Muscle of arm (tissue), 12 donors: ENCODE results near the gene ZNF618. TPM values are rescaled to one million over a fixed set of nuclear protein-coding genes. Genes with fewer than 3 reads are reported as not detected.

Experiments
- DNase-seq: peaks from one replicate; pipeline ENCODE4 v3.0.0-alpha.2; 2013
- polyA plus RNA-seq, 12 donors: library from polyadenylated mRNA; unstranded; fragments of 120-200 nt; gene quantifications; one replicate each; pipeline ENCODE4 v1.2.1, GENCODE V29; 2013; ENCODE audit not compliant: insufficient read length in 12 of 12

The ZNF618 gene
- polyA plus RNA-seq, 12 donors, result 11.6 to 22.5 (median 14.9) TPM; not detected in 1

DNA sequence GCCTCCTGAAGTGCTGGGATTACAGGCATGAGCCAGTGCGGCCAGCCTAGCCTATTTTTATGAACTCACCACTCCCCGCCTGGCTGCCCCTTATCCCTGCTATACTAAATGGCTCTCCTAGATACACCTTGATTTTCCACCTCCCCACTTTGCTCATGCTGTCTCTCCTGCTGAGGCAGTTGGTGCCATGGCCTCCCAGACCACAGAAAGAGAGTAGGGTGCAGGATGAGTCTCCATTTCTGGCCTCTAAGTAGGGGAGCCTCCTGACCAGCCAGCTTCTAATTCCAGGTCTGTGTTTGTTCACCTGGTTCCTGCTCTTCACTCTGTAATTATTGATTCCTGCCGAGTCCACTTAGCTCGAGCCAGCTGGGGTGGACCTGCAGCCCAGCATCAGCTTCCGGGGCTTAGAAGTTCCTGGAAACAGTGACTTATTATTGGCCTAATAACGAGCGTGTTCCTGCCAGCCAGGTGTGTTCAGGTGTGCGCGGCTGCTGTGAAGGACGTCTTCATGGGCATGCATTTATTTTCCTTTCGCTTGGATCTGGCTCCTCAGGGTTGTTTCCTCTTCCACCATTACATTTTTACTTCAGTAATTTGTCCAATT, 34.0 kb downstream of the ZNF618 start:
- DNase-seq, result no peak

DNA sequence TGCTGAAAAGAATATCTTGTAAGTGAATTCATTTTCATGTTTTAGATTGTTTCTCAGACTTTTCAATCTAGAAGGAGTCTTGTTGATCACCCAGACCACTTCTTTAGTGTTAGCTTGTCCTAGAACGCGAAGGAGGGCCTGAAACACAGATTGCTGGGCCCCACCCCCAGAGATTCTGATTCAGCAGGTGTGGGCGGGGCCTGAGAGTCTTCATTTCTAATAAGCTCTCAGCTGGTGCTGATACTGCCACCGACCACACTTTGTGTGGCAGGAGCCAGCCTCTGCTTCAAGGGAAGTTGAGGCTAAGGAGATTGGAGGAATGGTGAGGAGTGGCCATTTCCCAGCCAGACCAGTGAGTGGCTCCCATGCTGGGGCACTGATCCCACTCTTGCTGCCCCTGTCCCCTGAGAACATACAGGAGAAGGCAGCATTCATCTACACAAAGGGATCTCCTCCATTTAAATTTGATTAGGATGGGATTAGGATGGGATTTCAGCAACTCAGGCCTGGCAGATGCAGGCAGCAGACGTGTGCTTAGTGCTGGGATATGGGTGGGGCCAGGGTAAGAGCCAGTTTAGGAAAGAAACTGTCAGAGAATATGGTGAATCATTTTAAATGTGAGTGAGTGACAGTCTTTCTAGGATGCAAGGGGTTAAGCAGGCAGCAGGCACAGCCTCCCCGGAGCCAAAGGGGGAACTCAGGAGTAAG, 35.9 kb downstream of the ZNF618 start:
- DNase-seq, result no peak

DNA sequence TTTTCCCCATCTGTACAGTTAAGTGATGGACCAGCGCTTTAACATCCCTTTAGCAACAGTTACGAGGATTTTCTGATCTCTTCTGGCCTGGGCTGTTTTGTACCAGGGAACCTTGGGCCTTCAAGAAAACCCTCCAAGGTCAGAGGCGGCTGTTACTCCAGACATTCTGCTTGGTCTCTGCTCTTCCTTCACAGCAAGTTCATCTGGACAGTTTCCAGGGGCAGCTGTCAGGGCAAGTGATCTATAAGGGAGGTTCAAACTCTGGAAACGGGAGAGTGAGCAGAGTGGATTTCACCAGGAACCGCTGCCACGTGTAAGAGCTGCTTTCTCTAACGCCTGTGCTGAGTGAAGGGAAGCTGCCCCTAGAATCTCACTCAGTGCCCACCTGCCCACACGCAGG, 36.7 kb downstream of the ZNF618 start:
- DNase-seq, result no peak

DNA sequence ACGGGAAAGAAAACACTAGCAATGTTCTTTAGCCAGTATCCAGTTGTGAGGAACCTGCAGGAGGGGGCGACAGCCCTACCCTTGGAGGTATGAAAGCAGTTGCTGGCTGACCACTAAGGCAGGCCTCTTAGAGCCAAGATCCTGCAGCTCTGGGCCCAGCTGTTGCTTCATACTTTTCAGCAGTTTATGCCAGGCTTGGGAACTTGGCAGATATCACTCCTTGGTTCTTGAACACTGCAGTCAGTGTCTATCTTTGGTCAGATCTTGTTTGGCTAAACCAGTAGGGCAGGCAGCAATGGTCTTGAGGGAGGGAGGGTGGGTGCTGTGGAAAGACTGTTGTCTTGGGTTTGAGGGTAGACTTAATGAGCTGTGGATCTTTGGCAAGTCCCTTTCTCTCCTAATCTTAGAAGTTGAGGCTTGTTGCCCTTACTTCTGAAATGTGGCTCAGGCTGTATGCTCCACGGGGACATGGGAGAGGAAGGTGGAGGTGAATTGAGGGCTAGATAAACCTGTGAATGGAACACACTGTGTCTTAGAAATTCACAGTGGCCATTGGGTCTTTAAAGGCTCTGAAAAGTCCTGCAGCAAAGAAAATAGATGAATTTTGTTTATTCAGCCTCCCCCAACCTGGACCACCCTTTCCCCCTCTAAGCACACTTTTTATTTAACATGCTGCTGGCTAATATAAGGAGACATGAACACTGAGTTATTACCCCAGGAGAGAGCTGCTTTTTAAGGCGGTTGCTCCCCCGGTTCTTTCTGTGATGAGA, 37.5 kb downstream of the ZNF618 start:
- no peak for DNase-seq

DNA sequence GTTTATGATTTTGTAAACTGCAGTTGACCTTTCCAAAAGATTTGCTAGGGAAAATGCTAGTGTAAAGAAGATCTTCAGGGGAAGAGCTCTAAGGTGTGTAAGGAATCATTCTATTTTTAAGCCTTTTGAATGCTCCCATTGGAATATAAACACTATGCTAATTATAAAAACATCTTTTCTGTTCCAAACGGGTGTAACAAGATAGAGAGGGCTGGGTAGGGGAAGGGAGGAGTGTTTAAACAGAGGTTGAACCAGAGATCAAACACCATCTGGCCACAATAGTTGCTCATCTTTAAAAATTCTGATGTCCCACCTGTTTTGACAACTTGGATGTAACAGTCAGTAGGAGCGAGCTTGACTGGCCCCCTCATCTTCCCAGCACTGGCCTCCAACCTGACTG, 38.4 kb downstream of the ZNF618 start:
- DNase-seq, result no peak

DNA sequence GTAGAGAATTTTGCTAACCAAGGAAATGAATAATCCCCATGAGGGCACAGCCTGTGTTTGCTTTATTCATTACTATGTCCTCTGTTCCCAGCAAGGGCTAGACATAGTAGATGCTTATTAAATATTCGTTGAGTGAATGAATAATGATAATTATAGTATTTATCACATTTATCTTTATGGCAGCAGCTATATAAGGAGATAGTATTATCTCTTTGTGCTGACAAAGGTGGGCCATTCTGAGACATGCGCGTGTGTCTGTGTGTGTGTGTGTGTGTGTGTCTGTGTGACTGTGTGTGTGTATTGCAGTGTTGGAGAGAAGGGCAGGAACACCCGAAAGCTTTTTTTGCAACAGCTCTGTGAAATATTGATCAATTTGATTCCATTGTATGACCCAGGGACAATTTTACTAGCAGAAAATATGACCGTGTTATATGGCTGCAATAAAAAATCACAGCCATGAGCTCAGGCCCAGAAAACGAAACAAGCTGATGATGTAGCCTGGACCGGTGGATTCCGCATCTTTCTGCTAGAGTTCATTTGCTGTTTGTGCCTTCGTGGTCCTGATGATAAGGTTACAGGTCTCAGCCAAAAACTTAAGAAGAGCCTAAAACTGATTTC, 39.8 kb downstream of the ZNF618 start:
- no peak for DNase-seq

DNA sequence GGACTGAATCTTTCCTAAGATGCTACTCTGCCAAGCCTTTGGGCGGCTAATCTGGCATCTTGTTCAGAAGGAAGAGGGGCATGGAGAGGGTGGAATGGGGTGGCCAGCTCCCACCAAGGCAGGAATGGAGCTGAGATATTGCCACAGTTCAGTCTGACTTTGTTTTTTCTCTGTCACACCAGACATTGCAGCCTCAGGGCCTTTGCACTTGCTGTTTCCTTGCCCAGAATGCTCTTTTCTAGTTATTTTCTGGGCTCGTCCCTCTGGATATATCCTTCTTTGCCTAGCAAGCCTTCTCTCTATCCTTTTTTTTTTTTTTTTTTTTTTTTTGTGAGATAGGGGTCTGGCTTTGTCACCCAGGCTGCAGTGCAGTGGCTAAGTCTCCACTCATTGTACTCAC, 40.8 kb downstream of the ZNF618 start:
- no peak for DNase-seq

DNA sequence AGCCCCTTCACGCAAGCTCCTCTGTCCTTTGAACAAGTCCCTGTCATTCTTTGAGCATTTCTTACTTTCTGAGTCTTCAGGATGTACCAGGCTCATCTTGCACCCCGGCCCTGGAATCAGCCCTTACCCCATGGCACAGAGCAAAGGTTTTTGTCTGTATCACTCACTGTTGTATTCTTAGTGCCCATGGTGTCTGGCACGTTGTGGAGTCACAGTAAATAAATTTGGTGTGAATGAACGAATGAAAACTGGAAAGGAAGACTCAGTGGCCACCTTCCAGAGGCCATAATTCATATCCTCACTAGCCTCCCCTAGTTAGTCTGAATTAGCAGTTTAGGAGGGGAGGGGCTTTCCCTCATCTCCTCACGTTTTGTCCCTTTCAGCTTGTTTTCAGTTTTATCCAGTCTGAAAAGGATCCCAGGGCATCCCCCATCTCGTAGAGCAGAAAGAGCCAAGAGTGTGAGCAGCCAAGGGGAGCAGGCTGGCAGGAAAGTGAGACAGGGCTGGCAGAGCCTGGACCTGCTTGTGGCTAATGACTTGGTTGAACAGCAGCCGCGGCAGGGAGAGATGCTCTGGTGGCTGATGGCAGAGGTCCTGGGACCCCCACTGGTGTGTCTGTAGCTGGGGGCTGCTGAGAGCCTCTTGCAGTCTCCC, 42.7 kb downstream of the ZNF618 start:
- DNase-seq, result no peak

DNA sequence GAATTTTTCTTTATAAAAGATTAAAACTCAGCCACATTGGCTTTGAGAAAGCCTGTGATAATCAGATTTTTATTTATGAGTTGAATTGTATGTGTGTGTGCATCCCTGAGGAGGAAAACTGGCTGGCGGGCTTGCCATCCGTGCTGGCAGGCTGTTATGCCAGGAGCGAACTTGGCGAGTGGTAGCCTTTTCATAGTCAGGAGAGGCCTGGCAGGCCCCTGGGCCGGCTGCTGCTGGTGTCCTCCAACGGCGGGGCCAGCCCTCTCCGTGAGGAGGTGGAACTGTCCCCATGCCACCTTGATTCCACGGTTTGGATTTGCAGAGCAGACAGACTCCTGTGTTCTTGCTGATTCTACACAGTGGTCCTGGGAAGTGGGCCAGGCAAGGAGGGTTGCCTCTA, 43.3 kb downstream of the ZNF618 start:
- DNase-seq, result no peak

DNA sequence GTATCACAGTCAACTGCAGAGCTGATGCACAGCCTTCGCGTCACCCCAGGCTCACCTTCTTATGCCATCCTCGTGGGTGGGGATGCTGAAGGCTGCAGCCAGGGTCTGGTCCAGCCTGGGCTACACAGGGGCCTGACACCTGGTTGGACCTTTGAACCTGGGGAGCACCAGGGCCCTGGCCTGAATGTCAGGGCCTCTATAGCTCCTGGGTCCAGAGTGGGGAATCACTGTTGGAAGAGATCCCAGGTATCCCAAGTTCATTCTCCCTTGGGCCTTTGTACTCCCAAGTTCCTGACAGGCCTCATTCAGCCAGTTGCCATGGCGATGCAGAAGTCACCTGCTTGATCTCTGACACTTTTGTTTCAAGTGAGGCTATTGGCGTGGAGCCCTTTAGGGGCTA, 43.8 kb downstream of the ZNF618 start:
- no peak for DNase-seq

DNA sequence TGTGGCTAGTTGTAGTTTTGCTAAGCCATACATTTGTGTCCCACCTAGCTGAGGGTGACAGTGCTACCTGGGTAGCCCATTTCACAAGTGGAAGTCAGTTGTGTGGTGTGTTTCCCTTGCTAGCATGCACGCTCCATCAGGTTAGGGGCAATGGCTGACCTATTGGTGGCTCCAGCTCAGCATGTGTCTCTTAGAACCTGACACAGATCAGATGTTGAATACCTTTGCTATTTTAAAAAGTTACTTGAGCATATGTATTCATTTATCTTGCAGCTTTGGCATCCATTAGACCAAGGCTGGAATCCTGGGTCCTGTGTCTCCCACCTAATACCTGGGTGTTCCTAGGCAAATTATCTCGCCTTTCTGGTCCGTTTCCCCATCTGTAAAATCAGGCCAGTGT, 44.8 kb downstream of the ZNF618 start:
- no peak for DNase-seq

DNA sequence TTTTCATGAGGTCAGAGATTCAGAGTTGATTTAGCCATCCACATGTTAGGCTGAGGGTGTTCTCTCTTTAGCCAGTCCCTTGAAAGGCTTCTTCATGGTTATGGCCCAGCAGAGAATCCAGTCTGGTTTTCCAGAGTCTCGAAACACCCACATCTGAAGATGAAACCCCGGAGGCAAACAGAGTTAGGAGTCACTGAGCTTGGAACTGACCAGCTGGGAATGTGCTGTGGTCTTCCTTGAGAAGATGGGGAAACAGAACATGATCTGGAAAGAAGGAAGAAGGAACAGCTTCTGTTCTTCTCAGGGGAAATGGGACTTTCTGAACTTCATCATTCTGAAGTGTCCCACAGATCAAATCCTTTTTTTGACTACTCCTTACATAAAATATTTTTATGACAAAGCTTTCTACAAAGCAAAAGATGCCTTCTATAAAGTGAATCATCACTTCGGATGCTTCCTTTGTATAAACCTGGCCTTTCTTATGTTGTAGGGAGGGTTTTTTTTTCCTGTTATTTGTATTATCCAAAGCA, 45.4 kb downstream of the ZNF618 start:
- DNase-seq, result no peak

DNA sequence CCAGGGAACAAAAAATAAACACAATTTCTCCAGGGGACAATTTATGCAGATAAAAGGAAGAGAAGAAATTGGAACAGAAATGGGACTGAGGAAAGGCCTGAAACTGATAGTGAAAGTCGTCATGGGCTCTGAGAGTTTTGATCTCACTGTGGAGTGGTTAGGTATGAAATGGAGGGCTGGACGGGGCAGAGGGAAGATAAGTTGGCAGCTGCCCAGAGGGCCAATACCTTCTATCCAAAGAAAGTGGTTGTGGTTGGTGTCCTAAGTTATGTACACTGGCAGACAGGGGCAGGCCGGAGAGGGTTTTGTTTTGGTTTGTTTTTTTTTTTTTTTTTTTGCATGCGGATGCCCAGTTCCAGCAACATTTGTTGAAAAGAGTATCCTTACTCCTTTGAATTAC, 46.1 kb downstream of the ZNF618 start:
- no peak for DNase-seq

DNA sequence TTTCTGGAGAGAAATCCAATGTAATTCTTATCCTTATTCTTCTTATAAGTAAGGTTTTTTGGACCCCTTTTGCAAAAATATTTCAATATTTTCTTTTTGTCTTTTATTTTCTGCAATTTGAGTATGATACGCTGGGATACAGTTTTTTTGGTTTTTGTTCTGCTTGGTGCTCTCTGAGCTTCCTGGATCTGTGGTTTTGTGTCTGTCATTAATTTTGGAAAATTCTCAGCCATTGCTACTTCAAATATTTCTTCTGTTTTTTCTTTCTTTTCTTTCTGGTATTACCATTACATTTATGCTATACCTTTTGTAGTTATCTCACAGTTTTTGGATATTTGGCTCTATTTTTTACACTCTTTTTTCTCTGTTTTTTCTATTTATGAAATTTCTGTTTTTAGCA, 50.1 kb downstream of the ZNF618 start:
- DNase-seq, result no peak

DNA sequence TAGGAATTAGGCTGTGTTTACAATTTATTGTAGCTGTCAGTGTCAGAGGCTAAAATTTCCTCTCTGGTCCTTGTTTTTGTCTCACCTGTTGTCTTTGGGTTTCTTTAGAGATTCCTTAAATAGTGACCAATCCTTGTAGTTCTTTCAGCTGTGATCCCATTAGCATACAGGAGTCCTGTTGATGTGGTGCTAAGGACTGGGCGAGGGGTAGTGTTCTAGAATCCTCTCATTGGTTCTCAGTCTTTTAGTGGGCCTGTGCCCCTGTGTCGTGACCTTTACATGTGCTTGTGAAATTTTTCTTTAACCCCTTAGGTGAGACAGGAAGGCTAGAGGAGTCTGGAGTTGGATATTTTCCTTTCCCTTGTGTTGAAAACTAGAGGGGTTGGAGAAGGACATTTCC, 51.2 kb downstream of the ZNF618 start:
- DNase-seq, result no peak

DNA sequence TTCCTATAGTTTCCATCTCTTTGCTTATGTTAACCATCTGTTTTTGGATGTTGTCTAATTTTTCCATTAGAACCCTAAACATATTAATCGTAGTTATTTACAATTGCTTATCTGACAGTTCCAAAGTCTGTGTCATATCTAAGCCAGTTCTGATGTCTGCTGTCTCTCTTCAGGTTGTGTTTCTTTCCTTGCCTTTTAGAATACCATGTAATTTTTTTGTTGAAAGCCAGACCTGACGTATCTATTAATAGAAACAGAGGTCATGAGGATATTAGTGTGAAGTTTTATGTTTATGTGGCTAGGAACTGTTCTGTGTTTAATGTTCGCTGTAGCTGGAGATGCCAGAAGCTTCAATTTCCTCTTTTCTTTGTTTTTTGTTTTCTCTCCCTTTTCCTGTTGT, 52.2 kb downstream of the ZNF618 start:
- DNase-seq, result no peak

DNA sequence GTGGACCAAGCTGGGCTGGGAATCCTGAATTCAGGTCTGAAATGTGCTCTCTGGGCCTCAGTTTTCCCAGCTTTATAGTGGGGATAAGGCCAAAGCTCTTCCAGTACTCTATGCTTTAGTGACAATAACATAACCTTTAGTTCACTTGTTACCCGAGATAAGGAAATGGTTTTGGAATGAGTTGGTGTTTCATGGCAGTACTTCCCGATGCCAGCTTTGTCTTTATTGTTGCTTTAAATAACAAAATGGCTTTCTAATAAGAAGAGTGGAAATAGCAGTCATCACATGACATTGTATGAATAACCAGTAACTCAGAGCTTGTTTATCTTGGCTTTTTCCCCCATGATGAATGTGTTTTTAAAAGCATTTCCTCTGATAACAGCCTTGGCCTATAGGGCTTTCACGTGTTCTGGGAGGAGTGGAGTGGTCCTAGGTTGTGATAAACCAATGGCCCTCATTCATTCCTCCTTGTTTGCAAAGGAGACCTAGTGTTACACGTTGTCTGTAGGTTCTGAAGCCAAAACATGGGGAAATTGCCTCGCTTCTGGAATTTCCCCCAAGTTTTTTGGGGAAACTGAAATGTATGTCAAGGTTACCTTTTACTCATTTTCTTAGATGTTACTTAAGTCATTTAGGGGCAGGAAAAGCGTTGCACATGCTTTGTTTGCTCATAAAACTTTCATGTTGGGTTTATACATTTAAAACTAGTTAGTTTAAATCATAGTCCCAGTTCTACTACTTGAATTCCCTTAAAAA, 53.7 kb downstream of the ZNF618 start:
- no peak for DNase-seq

DNA sequence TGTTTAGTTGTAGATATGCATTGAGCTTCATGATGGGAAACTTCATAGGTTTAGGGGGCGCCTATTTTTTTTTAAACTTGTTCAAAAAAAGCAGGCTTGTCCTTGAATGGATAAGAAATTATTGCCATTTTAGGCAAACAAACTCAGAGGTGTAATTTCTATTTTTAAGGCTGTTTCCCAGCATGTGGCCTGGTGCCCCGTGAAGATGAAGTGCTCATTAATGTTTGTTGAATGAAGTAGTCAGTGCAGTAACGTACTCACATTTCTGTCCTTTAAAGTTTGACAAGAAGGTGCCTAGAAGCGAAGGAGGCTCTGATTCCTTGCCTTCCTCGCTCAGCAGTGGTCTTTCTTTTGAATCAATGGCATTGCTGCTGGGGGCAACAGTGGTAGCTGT, 54.3 kb downstream of the ZNF618 start:
- no peak for DNase-seq

DNA sequence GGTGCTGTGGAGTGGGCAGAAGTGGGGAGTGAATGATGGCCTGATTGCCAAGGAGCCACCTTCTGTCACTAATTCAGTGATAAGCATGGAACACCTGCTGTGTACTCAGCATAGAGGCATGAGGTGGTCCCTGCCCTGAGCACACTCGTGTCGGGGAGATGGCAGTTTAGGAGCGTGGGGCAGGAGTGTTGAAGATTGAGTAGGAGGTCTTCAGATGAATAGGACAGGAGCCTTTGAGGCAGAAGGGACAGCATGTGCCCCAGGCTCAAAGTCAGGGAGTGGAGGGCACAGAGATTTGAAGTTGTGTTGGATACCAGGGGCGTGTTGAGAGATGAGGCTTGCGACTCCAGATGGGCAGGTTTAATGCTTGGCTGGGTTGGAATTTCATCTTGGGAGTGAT, 55.0 kb downstream of the ZNF618 start:
- DNase-seq, result no peak

DNA sequence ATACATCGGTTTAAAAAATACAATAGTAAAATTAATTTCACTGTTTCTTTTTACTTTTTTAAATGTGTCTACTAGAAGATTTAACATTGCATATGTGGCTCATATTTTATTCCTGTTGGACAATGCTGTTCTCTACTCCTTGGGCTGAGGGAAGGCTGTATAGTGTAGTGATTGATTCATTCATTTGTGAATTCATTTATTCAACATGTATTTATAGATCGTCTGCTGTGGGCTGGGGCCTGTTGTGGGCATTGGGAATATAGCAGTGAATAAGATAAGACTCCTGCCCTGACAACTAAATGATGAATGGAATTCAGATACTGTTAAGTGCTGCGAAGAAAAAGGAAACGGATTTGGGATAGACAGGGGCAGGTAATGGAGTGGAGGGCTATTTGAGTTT, 55.7 kb downstream of the ZNF618 start:
- no peak for DNase-seq

DNA sequence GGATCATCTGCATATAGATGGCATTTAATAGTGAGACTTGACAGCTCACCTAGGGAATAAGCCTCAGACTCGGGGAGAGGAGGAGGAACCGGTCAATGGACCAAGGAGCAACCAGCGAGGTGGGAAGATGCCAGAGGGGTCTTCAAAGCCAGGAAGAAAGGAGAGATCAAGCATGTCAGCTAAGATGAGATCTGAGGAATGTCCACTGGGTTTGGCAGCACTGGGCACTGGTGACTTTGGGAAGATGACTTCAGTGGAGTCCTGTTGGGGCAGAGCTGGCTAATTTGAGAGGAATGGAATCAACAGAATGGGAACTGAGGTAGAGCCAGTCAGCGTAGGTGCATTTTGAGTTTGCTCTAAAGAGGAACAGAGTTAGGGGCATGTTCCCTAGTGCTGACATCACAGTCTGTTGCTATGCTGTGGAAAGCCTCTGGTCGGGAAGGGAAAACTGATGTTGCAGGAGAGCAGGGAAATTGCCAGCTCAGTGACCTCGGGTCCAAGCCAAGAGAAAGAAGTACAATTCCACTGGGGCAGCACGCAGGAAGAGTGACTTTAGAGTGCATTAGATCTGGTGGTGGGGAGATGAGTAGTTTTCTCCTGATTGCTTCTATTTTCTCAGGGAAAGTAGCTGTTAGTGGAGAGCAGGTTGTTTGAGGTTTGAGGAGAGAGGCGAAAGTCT, 56.9 kb downstream of the ZNF618 start:
- no peak for DNase-seq
